GM12891 (cell line): ENCODE results near the gene TCHP.

Experiments
- POLR2A ChIP-seq: IDR thresholded peaks from 2 replicates; pipeline ENCODE4 v1.6.1; 2011; ENCODE audit warnings: low read depth, low read length, control low read depth
- POLR2AphosphoS5 ChIP-seq: IDR thresholded peaks from 2 replicates; pipeline ENCODE4 v1.6.1; 2011; ENCODE audit warnings: low read depth, low read length, control low read depth
- POU2F2 ChIP-seq: IDR thresholded peaks from 2 replicates; pipeline ENCODE4 v1.6.1; 2011; ENCODE audit warnings: low read depth, mild to moderate bottlenecking, control low read depth, low read length, moderate library complexity
- TAF1 ChIP-seq: IDR thresholded peaks from 2 replicates; pipeline ENCODE4 v1.6.1; 2011; ENCODE audit warnings: low read depth, low read length, control low read depth

GRCh38 chr12:109937371-109937770, 37.3 kb downstream of the TCHP start:
- TF ChIP-seq POU2F2 (no peak), POLR2A (no peak), TAF1 (no peak), POLR2AphosphoS5 (no peak)
